ENCODE results near the gene CYLD. TPM values are rescaled to one million over a fixed set of nuclear protein-coding genes. Genes with fewer than 3 reads are reported as not detected.
A peak's percentile ranks its signal among the peaks of the same experiment; 100 is the strongest.

The CYLD gene
- polyA plus RNA-seq, 1 experiment = 27.8 TPM

DNA sequence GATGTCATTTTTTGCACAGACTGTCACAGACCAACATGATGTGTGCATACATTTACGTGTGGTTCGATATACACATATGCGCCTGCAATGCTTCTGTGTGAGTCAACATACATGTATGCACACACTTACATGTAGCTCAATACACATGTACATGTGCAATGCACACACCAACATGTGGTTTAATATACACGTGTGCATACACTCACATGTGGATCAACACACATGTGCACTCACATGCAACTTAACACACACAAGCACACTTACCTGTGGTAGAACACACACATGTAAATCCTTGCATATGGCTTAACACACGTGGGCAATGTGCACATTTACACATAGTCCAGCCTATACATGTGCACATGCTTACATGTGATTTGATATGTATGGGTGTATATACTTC is 97.5 kb downstream of the CYLD start:
- Histone ChIP-seq H3K27ac (ENCODE audit: low read depth, low read length) (no peak overlapping the region), H3K9me3 (ENCODE audit: control insufficient read depth, insufficient read depth, low read length) (no peaks in the 10 kb centered on the region), H3K27me3 (ENCODE audit: control insufficient read depth, insufficient read depth, low read length) (peaks cover 28% of the 10 kb centered on the region), H3K4me3 (ENCODE audit: low read depth, low read length) (no peak overlapping the region)
- POLR2A ChIA-PET = no interaction called here
- TF ChIP-seq, protein P1, sequence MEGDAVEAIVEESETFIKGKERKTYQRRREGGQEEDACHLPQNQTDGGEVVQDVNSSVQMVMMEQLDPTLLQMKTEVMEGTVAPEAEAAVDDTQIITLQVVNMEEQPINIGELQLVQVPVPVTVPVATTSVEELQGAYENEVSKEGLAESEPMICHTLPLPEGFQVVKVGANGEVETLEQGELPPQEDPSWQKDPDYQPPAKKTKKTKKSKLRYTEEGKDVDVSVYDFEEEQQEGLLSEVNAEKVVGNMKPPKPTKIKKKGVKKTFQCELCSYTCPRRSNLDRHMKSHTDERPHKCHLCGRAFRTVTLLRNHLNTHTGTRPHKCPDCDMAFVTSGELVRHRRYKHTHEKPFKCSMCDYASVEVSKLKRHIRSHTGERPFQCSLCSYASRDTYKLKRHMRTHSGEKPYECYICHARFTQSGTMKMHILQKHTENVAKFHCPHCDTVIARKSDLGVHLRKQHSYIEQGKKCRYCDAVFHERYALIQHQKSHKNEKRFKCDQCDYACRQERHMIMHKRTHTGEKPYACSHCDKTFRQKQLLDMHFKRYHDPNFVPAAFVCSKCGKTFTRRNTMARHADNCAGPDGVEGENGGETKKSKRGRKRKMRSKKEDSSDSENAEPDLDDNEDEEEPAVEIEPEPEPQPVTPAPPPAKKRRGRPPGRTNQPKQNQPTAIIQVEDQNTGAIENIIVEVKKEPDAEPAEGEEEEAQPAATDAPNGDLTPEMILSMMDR (IDR thresholded peaks at IDR 0.05; ENCODE audit: low read depth, low read length) = no peak
- CTCF ChIA-PET = no interaction called here
- no peak for DNase-seq (ENCODE audit: low read depth, low spot score)

DNA sequence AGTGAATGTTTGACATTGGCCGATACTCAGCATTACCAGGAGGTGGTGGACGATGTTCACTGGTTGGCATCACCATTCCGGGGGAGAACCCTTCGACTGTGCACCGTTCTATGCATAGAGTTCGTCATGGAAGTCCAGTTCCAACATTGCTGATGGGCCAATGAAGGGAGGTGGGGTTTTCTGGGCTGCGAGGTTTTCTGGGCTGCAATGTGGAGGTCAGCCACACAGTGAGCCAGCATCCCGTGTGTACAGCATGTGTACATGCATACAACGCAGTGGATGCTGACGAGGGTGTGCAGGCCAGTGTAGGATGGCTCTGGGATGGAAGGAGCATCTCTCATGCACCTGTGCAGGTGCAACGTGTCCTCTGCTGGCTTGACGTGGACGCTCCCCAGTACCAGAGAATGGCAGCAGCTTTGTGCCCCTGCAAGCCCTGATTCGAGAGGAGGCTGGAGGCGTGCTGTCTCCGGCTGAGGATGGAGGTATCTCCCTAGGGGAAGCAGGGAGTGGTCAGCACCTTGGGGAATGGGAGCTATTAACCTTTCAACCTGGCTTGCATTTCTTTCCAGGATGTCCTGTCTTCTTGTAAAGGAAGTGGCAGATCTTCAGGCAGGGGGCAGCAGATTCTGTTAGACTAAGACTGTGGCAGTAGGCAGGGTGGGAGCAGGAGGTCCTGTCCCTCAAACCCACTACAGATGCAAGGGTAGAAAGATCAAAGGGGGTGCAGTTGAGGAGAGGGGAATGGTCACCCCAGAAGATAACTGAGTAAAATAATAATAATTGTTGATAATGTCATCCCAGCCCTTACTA is 98.2 kb downstream of the CYLD start:
- Histone ChIP-seq H3K4me3 (ENCODE audit: low read depth, low read length) (no peak overlapping the region), H3K27me3 (ENCODE audit: control insufficient read depth, insufficient read depth, low read length) (peaks cover 28% of the 10 kb centered on the region), H3K27ac (ENCODE audit: low read depth, low read length) (no peak overlapping the region), H3K9me3 (ENCODE audit: control insufficient read depth, insufficient read depth, low read length) (no peaks in the 10 kb centered on the region)
- ChIA-PET POLR2A (no interaction called here), CTCF (interaction anchor here (0.5 kb wide), 1 partner anchor 1155 kb away, joined by 4 read pairs; no protein-coding TSS in a partner anchor)
- no peak for DNase-seq (ENCODE audit: low read depth, low spot score)
- TF ChIP-seq, protein P1 (IDR thresholded peaks at IDR 0.05; ENCODE audit: low read depth, low read length) = no peak

DNA sequence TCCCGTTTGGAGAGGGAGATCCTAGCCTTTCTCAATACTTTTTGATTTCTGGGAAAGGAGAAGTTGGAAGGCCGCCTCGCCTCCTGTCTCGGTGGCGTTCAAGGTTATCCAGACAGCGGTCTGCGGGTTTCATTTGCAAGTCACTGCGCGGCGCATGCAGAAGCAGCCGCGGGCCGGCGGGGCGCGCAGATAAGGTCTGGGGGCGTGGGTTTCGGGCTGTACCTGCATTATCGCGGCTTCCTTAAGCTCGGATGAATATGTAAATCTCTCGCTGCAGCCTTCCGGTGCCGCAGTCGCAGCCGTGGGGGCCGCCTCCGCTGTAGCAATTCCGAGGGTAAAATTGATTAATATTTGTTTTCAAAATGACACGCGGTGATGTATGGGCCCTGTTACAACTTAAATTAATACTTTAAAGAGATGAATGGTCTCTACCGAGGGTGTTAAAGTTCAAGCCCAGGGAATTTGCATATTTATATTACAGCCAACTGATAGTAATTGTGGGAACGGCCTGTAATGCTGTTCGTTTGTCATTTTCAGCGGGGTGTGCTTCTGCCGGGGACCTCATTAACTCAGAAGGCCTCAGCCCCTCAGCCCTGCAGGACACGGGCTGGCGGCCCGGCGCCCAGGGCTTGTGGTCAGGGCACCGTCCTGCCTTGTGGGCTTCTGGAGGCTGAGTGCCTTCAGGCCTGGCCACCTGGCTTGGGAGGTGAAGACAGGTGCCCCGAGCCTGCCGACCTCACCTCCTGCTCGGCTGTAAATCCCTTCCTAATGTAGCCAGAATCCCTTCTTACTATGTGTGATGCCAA is 99.4 kb downstream of the CYLD start:
- CTCF ChIA-PET = interaction anchor here (0.7 kb wide), 1 partner anchor 35 kb away, joined by 3 read pairs; no protein-coding TSS in a partner anchor
- DNase-seq (ENCODE audit: low read depth, low spot score) = no peak
- Histone ChIP-seq H3K9me3 (ENCODE audit: control insufficient read depth, insufficient read depth, low read length) (no peaks in the 10 kb centered on the region), H3K27ac (ENCODE audit: low read depth, low read length) (no peak overlapping the region), H3K27me3 (ENCODE audit: control insufficient read depth, insufficient read depth, low read length) (peaks cover 28% of the 10 kb centered on the region), H3K4me3 (ENCODE audit: low read depth, low read length) (peak overlapping the region; percentile 10; the same call in 1 of the 2 replicates)
- POLR2A ChIA-PET = no interaction called here
- TF ChIP-seq, protein P1 (IDR thresholded peaks at IDR 0.05; ENCODE audit: low read depth, low read length) = no peak

DNA sequence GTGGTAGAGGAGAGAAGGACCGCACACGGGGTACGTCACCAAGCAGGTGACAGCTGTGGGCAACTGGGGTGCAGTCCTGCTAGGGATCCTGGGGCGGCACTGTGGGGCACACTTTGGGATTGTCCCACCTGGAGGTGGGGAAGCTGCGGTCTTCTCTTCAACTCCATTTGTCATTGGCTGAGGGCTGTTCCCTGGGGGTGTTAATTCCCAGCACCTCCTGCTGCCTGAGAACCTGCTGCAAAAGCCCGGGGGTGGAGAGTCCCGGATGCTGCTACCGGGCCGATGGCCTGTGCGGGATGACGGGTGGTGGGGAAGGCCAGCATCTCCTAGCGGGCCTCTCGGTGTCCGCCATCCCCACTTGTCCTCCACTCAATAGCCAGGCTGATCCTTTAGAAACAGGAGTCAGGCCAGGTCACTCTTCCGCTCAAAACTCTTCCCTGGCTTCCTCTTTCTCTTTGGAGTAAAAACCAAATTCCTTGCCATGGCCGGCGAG is 100.2 kb downstream of the CYLD start:
- TF ChIP-seq, protein P1 (IDR thresholded peaks at IDR 0.05; ENCODE audit: low read depth, low read length) = no peak
- CTCF ChIA-PET = no interaction called here
- POLR2A ChIA-PET = no interaction called here

DNA sequence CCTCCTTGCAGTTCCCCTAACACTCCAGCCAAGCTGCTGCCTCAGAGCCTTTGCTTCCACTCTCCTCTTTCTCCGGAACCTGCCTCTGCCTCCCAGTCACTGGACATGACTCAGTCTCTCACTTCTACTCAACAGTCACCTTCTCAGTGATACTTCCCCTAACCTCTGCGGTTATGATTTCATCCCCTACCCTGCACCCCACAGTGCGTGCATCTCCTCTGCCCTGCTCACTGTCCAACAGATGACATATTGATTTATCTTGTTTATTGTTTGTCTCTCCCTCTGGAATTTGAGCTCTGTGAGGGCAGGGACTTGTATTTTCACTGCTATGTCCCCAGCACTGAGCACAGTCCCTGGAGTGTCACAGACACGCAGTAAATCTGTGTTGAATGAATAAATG is 100.7 kb downstream of the CYLD start:
- Histone ChIP-seq H3K4me3 (ENCODE audit: low read depth, low read length) (no peak overlapping the region), H3K9me3 (ENCODE audit: control insufficient read depth, insufficient read depth, low read length) (no peaks in the 10 kb centered on the region), H3K27ac (ENCODE audit: low read depth, low read length) (no peak overlapping the region), H3K27me3 (ENCODE audit: control insufficient read depth, insufficient read depth, low read length) (peaks cover 28% of the 10 kb centered on the region)
- CTCF ChIA-PET = no interaction called here
- POLR2A ChIA-PET = no interaction called here
- no peak for DNase-seq (ENCODE audit: low read depth, low spot score)
- TF ChIP-seq, protein P1 (IDR thresholded peaks at IDR 0.05; ENCODE audit: low read depth, low read length) = no peak

More for the DNA sequence above, 100.2 kb downstream of the CYLD start:
- Histone ChIP-seq H3K9me3 (ENCODE audit: control insufficient read depth, insufficient read depth, low read length) (no peaks in the 10 kb centered on the region), H3K27me3 (ENCODE audit: control insufficient read depth, insufficient read depth, low read length) (peaks cover 28% of the 10 kb centered on the region), H3K27ac (ENCODE audit: low read depth, low read length) (no peak overlapping the region), H3K4me3 (ENCODE audit: low read depth, low read length) (no peak overlapping the region)
- no peak for DNase-seq (ENCODE audit: low read depth, low spot score)

All from AG04450 (cell line).